HepG2 (cell line): Measurements from ENCODE around the gene ARHGAP30. TPM values are rescaled to one million over a fixed set of nuclear protein-coding genes. Genes with fewer than 3 reads are reported as not detected.

Experiments used
- CBX1 ChIP-seq: IDR thresholded peaks from one replicate; pipeline ENCODE4 v1.6.1; 2016; ENCODE audit warnings: antibody characterized with exemption, low read depth
- FOXJ3 ChIP-seq: sonication (generic); formaldehyde crosslinking; IDR thresholded peaks from 2 replicates; pipeline ENCODE4 v1.4.0; 2020; ENCODE audit warnings: missing genetic modification reagents, mild to moderate bottlenecking, borderline replicate concordance
- IKZF1 ChIP-seq: fragments of 450-650 bp; IDR thresholded peaks from 2 replicates; pipeline ENCODE4 v1.7.1; 2016
- NCOA1 ChIP-seq: sonication (generic); formaldehyde crosslinking; IDR thresholded peaks from 2 replicates; pipeline ENCODE4 v1.9.0; 2021; ENCODE audit warnings: missing genetic modification reagents
- NKX3-1 ChIP-seq: sonication (generic); formaldehyde crosslinking; IDR thresholded peaks from 2 replicates; pipeline ENCODE4 v1.5.0; 2020; ENCODE audit warnings: missing genetic modification reagents
- PAWR ChIP-seq: sonication (generic); formaldehyde crosslinking; IDR thresholded peaks from 2 replicates; pipeline ENCODE4 v1.4.0; 2020; ENCODE audit warnings: missing genetic modification reagents, mild to moderate bottlenecking, borderline replicate concordance
- SRF ChIP-seq: IDR thresholded peaks from 2 replicates; pipeline ENCODE4 v1.6.1; 2011; ENCODE audit warnings: mild to moderate bottlenecking, low read depth, low read length, moderate library complexity
- TRIM24 ChIP-seq: sonication (generic); formaldehyde crosslinking; IDR thresholded peaks from 2 replicates; pipeline ENCODE4 v1.8.0; 2022; ENCODE audit warnings: mild to moderate bottlenecking, missing genetic modification reagents
- ZNF549 ChIP-seq: sonication (generic); formaldehyde crosslinking; IDR thresholded peaks from 2 replicates; pipeline ENCODE4 v1.5.0; 2020; ENCODE audit warnings: missing genetic modification reagents
- ZNF570 ChIP-seq: sonication (generic); formaldehyde crosslinking; IDR thresholded peaks from 2 replicates; pipeline ENCODE4 v1.4.0; 2020; ENCODE audit warnings: mild to moderate bottlenecking, missing genetic modification reagents, borderline replicate concordance
- ZNF629 ChIP-seq: sonication (generic); formaldehyde crosslinking; conservative IDR thresholded peaks from 2 replicates; pipeline ENCODE4 v1.5.0; 2020; ENCODE audit warnings: missing genetic modification reagents
- ZNF652 ChIP-seq: IDR thresholded peaks from 2 replicates; pipeline ENCODE4 v1.6.1; 2016; ENCODE audit warnings: low read depth, borderline replicate concordance
- ZNF724P ChIP-seq: sonication (generic); formaldehyde crosslinking; IDR thresholded peaks from 2 replicates; pipeline ENCODE4 v1.8.0; 2022; ENCODE audit warnings: missing genetic modification reagents, borderline replicate concordance
- ZNF776 ChIP-seq: sonication (generic); formaldehyde crosslinking; IDR thresholded peaks from 2 replicates; pipeline ENCODE4 v1.4.0; 2020; ENCODE audit warnings: mild to moderate bottlenecking, missing genetic modification reagents
- polyA plus RNA-seq, 8 experiments: library from polyadenylated mRNA; depleted of rRNA in 3 of 8; stranded (reverse) in 7 of 8; unstranded in 1 of 8; fragments of >200 nt; fragmentation: Illumina TruSeq in 4 of 8; extraction: Trizol in 4 of 8; gene quantifications; 2 replicates each; pipeline versions ENCODE4 v1.2.1 to v1.2.3, GENCODE V29; 2011 to 2016; ENCODE audit warnings: low read depth in 4 of 8, missing spikeins in 1 of 8, mixed read lengths in 1 of 8; ENCODE audit not compliant: insufficient read depth in 1 of 8
- total RNA-seq, 5 experiments: library from RNA; depleted of rRNA; stranded (reverse); fragments of >200 nt; fragmentation: Illumina TruSeq; extraction: Trizol; gene quantifications; 2 replicates each; pipeline ENCODE4 v1.2.3, GENCODE V29; 2016; ENCODE audit warnings: low read depth in 1 of 5
- TF ChIP-seq, protein P1 (sequence below): sonication (generic); formaldehyde crosslinking; IDR thresholded peaks from 2 replicates; pipeline ENCODE4 v1.8.0; 2022; ENCODE audit warnings: mild to moderate bottlenecking, missing genetic modification reagents; ENCODE audit not compliant: insufficient replicate concordance
- TF ChIP-seq, protein P2 (sequence below): sonication (generic); formaldehyde crosslinking; IDR thresholded peaks from 2 replicates; pipeline ENCODE4 v1.5.0; 2020; ENCODE audit warnings: mild to moderate bottlenecking, missing genetic modification reagents
- TF ChIP-seq, protein P3 (sequence below): sonication (generic); formaldehyde crosslinking; IDR thresholded peaks from 2 replicates; pipeline ENCODE4 v1.5.1; 2020; ENCODE audit warnings: missing genetic modification reagents, mild to moderate bottlenecking, borderline replicate concordance

ARHGAP30 gene
- total and polyA plus RNA-seq, 2 of the 13 experiments (the other 11 are each of a cell fraction or from before 2014, with no cell fraction given) = 0.13 to 0.20 TPM

GRCh38 chr1:161013488-161014230 lies 56.0 kb downstream of the ARHGAP30 start (continued):
- TF ChIP-seq, protein P1, sequence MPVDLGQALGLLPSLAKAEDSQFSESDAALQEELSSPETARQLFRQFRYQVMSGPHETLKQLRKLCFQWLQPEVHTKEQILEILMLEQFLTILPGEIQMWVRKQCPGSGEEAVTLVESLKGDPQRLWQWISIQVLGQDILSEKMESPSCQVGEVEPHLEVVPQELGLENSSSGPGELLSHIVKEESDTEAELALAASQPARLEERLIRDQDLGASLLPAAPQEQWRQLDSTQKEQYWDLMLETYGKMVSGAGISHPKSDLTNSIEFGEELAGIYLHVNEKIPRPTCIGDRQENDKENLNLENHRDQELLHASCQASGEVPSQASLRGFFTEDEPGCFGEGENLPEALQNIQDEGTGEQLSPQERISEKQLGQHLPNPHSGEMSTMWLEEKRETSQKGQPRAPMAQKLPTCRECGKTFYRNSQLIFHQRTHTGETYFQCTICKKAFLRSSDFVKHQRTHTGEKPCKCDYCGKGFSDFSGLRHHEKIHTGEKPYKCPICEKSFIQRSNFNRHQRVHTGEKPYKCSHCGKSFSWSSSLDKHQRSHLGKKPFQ (CRISPR knock-in tag) = peak; percentile 99
- TF ChIP-seq ZNF570 (CRISPR knock-in tag) (no peak), CBX1 (peak; percentile 76), ZNF652 (CRISPR knock-in tag) (0 out of 2 replicates have a peak, but pooled peaks have one; percentile 36), SRF (no peak; the same call in 1 of the 2 replicates), PAWR (CRISPR knock-in tag) (0 out of 2 replicates have a peak, but pooled peaks have one; percentile 6), ZNF724P (CRISPR knock-in tag) (no peak; the same call in 1 of the 2 replicates), TRIM24 (CRISPR knock-in tag) (peak; percentile 92), ZNF776 (CRISPR knock-in tag) (no peak), NCOA1 (peak; percentile 52; the same call in 1 of the 2 replicates), ZNF549 (no peak), FOXJ3 (CRISPR knock-in tag) (peak; percentile 92), NKX3-1 (0 out of 2 replicates have a peak, but pooled peaks have one; percentile 23), ZNF629 (CRISPR knock-in tag) (peak; percentile 71), IKZF1 (no peak)
- TF ChIP-seq, protein P2, sequence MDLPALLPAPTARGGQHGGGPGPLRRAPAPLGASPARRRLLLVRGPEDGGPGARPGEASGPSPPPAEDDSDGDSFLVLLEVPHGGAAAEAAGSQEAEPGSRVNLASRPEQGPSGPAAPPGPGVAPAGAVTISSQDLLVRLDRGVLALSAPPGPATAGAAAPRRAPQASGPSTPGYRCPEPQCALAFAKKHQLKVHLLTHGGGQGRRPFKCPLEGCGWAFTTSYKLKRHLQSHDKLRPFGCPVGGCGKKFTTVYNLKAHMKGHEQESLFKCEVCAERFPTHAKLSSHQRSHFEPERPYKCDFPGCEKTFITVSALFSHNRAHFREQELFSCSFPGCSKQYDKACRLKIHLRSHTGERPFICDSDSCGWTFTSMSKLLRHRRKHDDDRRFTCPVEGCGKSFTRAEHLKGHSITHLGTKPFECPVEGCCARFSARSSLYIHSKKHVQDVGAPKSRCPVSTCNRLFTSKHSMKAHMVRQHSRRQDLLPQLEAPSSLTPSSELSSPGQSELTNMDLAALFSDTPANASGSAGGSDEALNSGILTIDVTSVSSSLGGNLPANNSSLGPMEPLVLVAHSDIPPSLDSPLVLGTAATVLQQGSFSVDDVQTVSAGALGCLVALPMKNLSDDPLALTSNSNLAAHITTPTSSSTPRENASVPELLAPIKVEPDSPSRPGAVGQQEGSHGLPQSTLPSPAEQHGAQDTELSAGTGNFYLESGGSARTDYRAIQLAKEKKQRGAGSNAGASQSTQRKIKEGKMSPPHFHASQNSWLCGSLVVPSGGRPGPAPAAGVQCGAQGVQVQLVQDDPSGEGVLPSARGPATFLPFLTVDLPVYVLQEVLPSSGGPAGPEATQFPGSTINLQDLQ (CRISPR knock-in tag) = no peak
- TF ChIP-seq, protein P3, sequence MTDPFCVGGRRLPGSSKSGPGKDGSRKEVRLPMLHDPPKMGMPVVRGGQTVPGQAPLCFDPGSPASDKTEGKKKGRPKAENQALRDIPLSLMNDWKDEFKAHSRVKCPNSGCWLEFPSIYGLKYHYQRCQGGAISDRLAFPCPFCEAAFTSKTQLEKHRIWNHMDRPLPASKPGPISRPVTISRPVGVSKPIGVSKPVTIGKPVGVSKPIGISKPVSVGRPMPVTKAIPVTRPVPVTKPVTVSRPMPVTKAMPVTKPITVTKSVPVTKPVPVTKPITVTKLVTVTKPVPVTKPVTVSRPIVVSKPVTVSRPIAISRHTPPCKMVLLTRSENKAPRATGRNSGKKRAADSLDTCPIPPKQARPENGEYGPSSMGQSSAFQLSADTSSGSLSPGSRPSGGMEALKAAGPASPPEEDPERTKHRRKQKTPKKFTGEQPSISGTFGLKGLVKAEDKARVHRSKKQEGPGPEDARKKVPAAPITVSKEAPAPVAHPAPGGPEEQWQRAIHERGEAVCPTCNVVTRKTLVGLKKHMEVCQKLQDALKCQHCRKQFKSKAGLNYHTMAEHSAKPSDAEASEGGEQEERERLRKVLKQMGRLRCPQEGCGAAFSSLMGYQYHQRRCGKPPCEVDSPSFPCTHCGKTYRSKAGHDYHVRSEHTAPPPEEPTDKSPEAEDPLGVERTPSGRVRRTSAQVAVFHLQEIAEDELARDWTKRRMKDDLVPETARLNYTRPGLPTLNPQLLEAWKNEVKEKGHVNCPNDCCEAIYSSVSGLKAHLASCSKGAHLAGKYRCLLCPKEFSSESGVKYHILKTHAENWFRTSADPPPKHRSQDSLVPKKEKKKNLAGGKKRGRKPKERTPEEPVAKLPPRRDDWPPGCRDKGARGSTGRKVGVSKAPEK (CRISPR knock-in tag) = no peak; the same call in 1 of the 2 replicates
